ENCODE measurements around the gene COQ7.

Gene COQ7

DNA sequence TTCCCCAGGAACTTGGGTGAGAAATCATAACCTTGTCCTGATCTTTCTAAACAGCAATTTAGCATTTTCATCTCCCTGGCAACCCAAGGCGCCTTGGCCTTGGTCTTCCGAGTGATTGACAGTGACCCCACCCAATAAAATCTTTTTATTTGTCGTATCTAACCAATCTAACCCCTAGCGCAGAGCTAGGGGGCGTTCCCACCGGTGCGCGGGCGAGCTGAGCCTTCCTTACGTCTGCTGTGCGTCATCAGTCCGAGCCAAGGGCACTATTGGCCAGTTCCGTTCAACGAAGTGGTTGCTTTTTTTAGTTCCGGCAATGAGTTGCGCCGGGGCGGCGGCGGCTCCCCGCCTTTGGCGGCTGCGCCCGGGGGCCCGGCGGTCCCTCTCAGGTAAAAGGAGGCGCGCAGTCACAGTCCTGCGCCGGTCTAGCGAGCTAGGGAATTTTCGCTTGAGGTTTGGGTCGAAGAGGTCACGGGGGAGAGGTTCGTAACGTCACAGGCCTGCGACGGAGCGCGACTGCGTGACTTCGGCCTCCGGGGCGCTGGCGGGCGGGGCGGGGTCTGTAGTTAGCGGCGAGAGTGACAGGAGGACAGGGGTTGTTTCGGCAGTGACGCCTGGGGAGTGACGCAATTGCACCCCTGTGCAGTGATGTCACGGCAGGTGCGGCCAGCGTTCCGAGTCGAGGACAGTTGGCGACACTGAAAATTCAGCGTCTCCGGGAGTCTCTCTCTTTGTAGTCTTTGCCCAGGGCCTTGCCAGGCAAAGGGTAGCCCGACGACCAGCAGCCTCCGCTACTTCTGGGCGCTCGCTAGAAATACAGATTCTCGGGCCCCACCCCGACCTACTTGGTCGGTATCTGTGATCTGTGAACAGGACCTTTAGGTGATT is at the start of gene COQ7:
TSS of gene COQ7 (plus strand) at position 266 of the 888 bp plus-strand sequence. CDS start at position 317, 51 bp downstream.
- TF ChIP-seq, protein P1, sequence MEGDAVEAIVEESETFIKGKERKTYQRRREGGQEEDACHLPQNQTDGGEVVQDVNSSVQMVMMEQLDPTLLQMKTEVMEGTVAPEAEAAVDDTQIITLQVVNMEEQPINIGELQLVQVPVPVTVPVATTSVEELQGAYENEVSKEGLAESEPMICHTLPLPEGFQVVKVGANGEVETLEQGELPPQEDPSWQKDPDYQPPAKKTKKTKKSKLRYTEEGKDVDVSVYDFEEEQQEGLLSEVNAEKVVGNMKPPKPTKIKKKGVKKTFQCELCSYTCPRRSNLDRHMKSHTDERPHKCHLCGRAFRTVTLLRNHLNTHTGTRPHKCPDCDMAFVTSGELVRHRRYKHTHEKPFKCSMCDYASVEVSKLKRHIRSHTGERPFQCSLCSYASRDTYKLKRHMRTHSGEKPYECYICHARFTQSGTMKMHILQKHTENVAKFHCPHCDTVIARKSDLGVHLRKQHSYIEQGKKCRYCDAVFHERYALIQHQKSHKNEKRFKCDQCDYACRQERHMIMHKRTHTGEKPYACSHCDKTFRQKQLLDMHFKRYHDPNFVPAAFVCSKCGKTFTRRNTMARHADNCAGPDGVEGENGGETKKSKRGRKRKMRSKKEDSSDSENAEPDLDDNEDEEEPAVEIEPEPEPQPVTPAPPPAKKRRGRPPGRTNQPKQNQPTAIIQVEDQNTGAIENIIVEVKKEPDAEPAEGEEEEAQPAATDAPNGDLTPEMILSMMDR (conservative IDR thresholded peaks at IDR 0.05; ENCODE audit: low read depth, low read length), result no peak
- DNase-seq (ENCODE audit: low read depth), result peak; percentile 100
- peak within 1 kb of the TSS; percentile 72 for H3K4me3 ChIP-seq (ENCODE audit: low read length)

DNA sequence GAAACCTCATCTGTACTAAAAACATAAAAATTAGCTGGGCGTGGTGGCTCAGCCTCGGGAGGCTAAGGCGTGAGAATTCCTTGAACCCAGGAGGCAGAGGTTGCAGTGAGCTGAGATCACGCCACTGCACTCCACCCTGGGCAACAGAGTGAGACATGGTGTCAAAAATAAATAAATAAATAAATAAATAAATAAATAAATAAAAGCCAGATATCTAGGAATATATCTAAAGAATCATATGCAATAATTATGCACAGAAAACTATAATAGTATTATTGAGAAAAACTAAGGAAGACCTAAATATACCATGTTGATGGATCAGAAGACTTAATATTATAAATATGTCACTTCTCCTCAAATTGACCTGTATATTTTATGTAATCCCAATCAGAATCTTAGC is 46.7 kb upstream of the COQ7 start:
- H3K4me3 ChIP-seq (ENCODE audit: low read length), result no peak overlapping the region
- no peak for DNase-seq (ENCODE audit: low read depth)
- TF ChIP-seq, protein P1 (conservative IDR thresholded peaks at IDR 0.05; ENCODE audit: low read depth, low read length), result no peak

DNA sequence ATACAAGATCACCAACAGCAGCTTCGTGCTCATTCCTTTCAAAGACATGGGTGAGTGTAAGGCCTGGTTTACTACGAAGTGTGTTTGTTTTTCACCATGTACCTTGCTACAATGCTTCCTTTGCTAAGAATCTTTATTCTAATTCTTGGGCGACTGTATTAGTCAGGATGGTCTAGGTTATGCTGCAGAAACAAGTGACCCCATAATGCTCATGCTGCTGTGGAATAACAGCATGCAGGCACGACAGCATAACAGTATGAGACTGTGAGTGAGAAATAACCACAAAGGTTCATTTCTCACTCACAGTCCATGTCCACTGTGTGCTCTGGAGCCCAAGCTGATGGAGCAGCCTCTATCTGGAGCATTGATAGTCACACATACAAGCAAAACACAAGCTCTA is 45.7 kb upstream of the COQ7 start:
- TF ChIP-seq, protein P1 (conservative IDR thresholded peaks at IDR 0.05; ENCODE audit: low read depth, low read length), result no peak
- DNase-seq (ENCODE audit: low read depth), result no peak
- no peak overlapping the region for H3K4me3 ChIP-seq (ENCODE audit: low read length)

DNA sequence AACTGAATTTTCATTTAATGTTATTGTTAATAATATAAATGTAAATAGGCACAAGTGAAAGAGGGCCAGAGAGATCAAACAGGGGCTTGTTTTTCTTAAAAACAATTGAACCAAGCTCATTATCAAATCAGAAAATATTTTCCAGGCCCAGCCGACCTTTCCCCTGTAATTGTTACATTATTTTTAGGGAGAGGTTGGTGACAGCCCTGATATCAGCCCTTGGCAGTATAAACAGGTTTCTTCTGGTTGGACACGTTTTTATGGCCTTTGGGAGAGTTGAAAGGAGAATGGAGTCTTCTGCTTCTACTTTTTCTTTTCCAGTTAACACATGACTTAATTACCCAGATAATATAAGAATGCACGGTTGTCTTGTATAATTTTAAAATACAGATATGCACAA is 40.0 kb upstream of the COQ7 start:
- TF ChIP-seq, protein P1 (conservative IDR thresholded peaks at IDR 0.05; ENCODE audit: low read depth, low read length), result no peak
- no peak for DNase-seq (ENCODE audit: low read depth)
- H3K4me3 ChIP-seq (ENCODE audit: low read length), result no peak overlapping the region

DNA sequence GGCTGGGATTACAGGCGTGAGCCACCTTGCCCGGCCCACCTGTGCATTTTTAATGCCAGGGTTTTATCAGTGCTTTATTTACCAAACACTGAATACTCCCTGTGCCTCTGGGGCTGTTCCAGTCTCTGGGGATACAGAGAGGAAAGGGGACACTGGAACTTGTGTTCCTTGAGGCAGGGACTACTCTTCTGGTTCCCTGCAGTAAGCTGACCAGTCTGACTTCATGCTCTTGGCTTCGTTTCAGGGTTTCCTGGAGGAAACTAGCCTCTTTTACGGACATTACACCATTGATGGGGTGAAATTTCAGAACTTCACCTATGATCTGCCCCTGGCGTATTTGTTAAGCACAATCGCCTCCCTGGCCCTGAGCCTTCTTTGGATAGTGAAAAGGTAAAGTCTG is 37.4 kb upstream of the COQ7 start:
- TF ChIP-seq, protein P1 (conservative IDR thresholded peaks at IDR 0.05; ENCODE audit: low read depth, low read length), result no peak
- DNase-seq (ENCODE audit: low read depth), result no peak
- no peak overlapping the region for H3K4me3 ChIP-seq (ENCODE audit: low read length)

DNA sequence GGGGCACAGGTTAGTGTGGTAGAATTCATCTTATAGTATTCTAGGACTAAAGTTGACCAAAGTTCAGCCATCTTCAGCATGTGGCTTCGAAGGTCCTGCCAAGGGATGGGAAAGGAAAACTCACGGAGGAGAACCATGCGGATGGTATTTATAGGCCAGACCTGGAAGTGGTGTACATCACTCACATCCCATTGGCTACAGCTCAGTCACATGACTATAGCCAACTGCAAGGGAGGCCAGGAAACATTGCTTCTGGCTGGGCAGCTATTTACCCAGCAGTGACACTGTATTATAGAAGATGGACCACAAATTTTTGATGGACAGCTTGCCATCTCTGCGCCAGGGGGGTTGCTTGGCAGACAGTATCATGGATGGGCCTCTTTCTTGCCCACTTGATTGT is 35.7 kb upstream of the COQ7 start:
- no peak for DNase-seq (ENCODE audit: low read depth)
- H3K4me3 ChIP-seq (ENCODE audit: low read length), result no peak overlapping the region
- TF ChIP-seq, protein P1 (conservative IDR thresholded peaks at IDR 0.05; ENCODE audit: low read depth, low read length), result no peak

DNA sequence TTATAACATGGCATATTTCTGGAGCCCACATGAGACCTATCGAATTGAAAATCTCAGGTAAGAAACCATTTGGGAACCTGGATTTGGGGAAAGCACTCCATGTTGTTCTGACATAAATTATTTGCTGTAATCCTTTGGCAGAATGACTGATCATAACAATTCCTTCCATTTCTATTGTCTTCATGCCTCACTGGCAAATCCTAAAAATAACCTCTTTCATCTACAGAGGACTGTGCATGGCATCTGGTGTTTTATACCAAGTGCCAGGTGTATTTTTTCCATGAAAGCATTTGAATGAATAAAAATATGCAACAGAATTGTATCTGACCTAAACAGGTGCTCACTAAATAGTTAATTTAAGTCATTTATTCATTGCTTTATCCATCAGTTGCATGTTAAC is 33.7 kb upstream of the COQ7 start:
- no peak for DNase-seq (ENCODE audit: low read depth)
- no peak overlapping the region for H3K4me3 ChIP-seq (ENCODE audit: low read length)
- TF ChIP-seq, protein P1 (conservative IDR thresholded peaks at IDR 0.05; ENCODE audit: low read depth, low read length), result no peak
